HEK293 (cell line): ENCODE measurements around the gene MBNL3.

Source experiments
- KLF1 ChIP-seq: fragments of 450-650 bp; formaldehyde crosslinking; IDR thresholded peaks from 2 replicates; pipeline ENCODE4 v1.5.1; 2016; ENCODE audit warnings: missing biosample characterization, missing genetic modification characterization
- TF ChIP-seq, protein P1 (sequence below): fragments of 450-650 bp; formaldehyde crosslinking; IDR thresholded peaks from 2 replicates; pipeline ENCODE4 v1.5.1; 2016; ENCODE audit warnings: missing biosample characterization, missing genetic modification characterization

DNA sequence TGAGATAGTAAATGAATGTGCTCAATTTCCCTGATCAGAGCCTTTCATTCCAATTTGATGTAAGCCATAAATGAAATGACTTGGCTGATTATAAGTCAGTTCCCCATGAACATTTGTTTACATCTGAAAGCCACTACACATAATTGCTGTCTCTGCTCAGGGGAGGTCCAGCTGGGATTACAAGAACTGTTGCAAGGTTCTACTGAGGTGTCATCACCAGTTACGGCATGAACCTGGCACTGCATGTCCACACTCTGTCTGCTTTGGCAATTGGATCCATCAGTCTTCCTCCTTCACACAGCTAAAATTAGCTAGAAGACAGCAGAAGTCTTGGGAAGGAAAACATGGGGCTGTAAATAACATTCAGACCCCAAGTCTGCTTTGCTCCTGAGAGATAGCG, 12.8 kb upstream of the MBNL3 start:
- TF ChIP-seq, protein P1, sequence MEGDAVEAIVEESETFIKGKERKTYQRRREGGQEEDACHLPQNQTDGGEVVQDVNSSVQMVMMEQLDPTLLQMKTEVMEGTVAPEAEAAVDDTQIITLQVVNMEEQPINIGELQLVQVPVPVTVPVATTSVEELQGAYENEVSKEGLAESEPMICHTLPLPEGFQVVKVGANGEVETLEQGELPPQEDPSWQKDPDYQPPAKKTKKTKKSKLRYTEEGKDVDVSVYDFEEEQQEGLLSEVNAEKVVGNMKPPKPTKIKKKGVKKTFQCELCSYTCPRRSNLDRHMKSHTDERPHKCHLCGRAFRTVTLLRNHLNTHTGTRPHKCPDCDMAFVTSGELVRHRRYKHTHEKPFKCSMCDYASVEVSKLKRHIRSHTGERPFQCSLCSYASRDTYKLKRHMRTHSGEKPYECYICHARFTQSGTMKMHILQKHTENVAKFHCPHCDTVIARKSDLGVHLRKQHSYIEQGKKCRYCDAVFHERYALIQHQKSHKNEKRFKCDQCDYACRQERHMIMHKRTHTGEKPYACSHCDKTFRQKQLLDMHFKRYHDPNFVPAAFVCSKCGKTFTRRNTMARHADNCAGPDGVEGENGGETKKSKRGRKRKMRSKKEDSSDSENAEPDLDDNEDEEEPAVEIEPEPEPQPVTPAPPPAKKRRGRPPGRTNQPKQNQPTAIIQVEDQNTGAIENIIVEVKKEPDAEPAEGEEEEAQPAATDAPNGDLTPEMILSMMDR (tag by site-specific recombination), result no peak
- no peak for TF ChIP-seq KLF1 (tag by site-specific recombination)
